GM18526 (cell line): ENCODE measurements around the gene MYB.

Experiments used
- POLR2A ChIP-seq: IDR thresholded peaks from 3 replicates; pipeline ENCODE4 v1.6.1; 2011; ENCODE audit not compliant: insufficient read length; ENCODE audit errors: extremely low read depth

Gene MYB

GRCh38 chr6:135161411-135162395 is 19.4 kb upstream of the MYB start:
- TF ChIP-seq POLR2A = no peak

GRCh38 chr6:135162678-135163439 is 18.2 kb upstream of the MYB start:
- no peak for TF ChIP-seq POLR2A

- TF ChIP-seq POLR2A = no peak
These were observed 17.7 kb upstream of the MYB start for GRCh38 chr6:135163440-135163738.

- no peak for TF ChIP-seq POLR2A
These were observed 16.1 kb upstream of the MYB start for GRCh38 chr6:135165031-135165430.

GRCh38 chr6:135166515-135166914 is 14.6 kb upstream of the MYB start:
- no peak for TF ChIP-seq POLR2A

- TF ChIP-seq POLR2A = no peak
These were observed 13.5 kb upstream of the MYB start for GRCh38 chr6:135167617-135168016.

- TF ChIP-seq POLR2A = no peak
These were observed 12.3 kb upstream of the MYB start for GRCh38 chr6:135168766-135169165.

- TF ChIP-seq POLR2A = no peak
These were observed 10.9 kb upstream of the MYB start for GRCh38 chr6:135170238-135170637.

GRCh38 chr6:135170849-135171248 is 10.3 kb upstream of the MYB start:
- TF ChIP-seq POLR2A = no peak

- TF ChIP-seq POLR2A = no peak
These were observed 7.7 kb upstream of the MYB start for GRCh38 chr6:135173242-135173988.

- TF ChIP-seq POLR2A = no peak
These were observed 7.1 kb upstream of the MYB start for GRCh38 chr6:135173989-135174484.

- TF ChIP-seq POLR2A = no peak
These were observed 5.0 kb upstream of the MYB start for GRCh38 chr6:135176058-135176457.

- no peak for TF ChIP-seq POLR2A
These were observed 4.6 kb upstream of the MYB start for GRCh38 chr6:135176464-135176863.

GRCh38 chr6:135179372-135179771 is 1.7 kb upstream of the MYB start:
- TF ChIP-seq POLR2A = no peak

GRCh38 chr6:135179920-135180541 is 1.1 kb upstream of the MYB start:
- TF ChIP-seq POLR2A = no peak
